NCI-H187 (cell line): ENCODE measurements around the gene LRRC75B.
"Not testable (repeated sequence)": the region's sequence is repeated elsewhere in the genome, so short reads cannot be mapped to it uniquely, and the experiment has no call there.

ENCODE experiments used
- DNase-seq, 2 experiments: peaks; one replicate each; lab custom pipeline; 2025; lab: John Stamatoyannopoulos, UW

The LRRC75B gene

GRCh38 chr22:24553597-24554312 is 39.1 kb downstream of the LRRC75B start:
- DNase-seq = no peak

- not testable (repeated sequence) for DNase-seq
Observed at GRCh38 chr22:24552503-24553286, 40.2 kb downstream of the LRRC75B start.

- DNase-seq = no peak
Observed at GRCh38 chr22:24550902-24551435, 41.9 kb downstream of the LRRC75B start.

- DNase-seq = no peak
Observed at GRCh38 chr22:24550028-24550901, 42.6 kb downstream of the LRRC75B start.

- DNase-seq = no peak
Observed at GRCh38 chr22:24548812-24549211, 44.1 kb downstream of the LRRC75B start.

- no peak for DNase-seq
Observed at GRCh38 chr22:24543679-24544243, 49.1 kb downstream of the LRRC75B start.

- DNase-seq = no peak
Observed at GRCh38 chr22:24543185-24543601, 49.7 kb downstream of the LRRC75B start.

- no peak for DNase-seq
Observed at GRCh38 chr22:24542641-24543040, 50.2 kb downstream of the LRRC75B start.

GRCh38 chr22:24541681-24542515 is 51.0 kb downstream of the LRRC75B start:
- DNase-seq = no peak

- no peak for DNase-seq
Observed at GRCh38 chr22:24540470-24540869, 52.4 kb downstream of the LRRC75B start.

GRCh38 chr22:24536089-24536488 is 56.8 kb downstream of the LRRC75B start:
- no peak for DNase-seq
